Stimulated activated CD4-positive, alpha-beta T cell treated with anti-CD3 and anti-CD28 coated beads, Interleukin-2, amount 100 ng/mL, for 24 hours (primary cell): ENCODE results near the gene PTGR3.

Source experiments
- DNase-seq, 2 donors: peaks; one replicate each; pipeline ENCODE4 v3.0.0-alpha.2; 2020

PTGR3 gene

DNA sequence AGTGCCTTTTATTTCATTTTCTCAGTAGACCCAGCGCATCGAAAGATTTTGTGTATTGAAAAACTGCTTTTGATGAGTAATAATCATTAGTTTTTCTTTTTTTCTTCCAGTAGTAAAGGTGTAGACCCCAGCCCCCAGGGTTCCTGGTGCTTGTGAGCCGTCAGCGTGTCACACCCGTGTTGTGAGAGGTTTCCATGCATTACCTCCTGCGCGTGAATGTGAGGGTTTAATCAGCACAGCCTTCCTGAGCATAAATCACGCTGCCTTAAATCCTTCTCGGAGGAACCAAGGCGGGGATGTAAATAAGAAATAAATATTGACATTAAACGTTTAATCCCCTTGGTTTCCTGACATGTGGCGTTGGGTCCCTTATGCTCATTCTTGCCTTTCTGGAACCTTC, 26.0 kb upstream of the PTGR3 start:
- no peak for DNase-seq

DNA sequence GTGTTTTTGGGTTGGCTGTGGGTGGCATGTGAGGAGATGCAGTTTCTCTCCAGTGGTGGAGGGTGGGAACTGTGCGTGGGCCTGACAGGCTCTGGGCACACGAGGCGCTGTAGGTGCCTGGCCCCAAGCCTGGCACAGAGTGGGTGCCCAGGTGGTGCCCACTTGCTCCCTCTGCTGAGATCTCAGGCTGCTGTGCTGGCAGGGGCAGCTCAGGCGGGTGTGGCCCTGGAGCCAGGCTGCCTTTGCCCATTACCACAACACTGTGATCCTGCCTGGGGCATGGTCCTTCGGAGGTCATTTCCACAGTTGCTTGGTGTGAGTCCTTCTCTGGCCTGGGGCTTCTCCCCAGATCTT, 22.1 kb upstream of the PTGR3 start:
- DNase-seq, result no peak

- DNase-seq, result no peak
Measured at GRCh38 chr18:75230163-75231052, 21.5 kb upstream of the PTGR3 start.

- no peak for DNase-seq
Measured at GRCh38 chr18:75229437-75229836, 20.5 kb upstream of the PTGR3 start.

DNA sequence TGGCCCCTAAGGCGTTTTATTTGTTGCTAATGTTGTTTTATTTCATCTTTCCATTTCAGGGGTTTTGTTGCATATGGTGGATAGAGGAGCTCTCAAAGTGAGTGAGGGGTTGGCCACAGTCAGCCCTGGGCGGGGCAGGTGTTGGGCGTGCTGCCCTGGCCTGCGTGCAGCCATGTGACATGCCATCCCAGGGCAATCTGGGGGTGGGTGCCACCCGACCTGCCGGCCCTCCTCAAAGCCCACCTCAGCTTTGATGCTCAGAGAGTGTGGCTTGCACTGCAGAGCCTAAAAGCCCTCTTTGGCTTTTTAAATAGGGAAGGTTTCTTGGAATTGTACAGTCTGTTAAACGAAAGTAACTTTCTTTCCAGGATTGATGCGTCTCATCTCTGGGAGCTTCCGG, 20.0 kb upstream of the PTGR3 start:
- no peak for DNase-seq

- DNase-seq, result no peak
Measured at GRCh38 chr18:75227535-75228296, 18.8 kb upstream of the PTGR3 start.

- no peak for DNase-seq
Measured at GRCh38 chr18:75226956-75227316, 18.0 kb upstream of the PTGR3 start.

DNA sequence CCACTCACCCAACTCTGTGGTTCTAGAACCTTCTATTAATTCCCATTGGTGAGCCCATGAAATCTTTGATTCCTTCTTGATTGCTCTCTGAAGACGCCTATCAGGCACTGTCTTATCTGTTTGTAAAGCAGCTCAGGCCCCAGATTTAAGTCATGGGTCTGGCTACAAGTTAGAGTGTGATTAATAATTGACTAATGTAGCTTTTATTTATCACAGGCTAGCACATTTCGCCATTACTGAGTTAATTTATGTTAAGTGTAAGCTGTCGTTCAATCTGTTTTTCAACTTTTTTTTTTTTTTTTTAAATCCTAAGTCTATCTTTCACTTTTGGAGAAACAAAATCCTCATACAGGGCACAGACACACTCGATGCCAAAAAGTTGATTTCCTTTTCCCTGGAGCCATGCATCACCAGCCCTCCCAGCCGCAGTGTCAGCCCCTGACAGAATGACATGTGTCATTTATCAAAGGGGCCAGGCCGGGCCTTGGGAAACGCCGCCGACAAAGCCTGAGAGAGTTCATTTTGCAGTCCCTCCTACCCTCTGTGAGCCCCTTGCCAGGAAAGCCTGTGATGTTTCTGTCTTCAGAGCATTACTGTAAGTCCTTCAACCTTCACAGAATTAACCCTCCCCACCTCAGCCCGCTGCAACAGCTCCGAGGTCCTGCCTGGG, 17.5 kb upstream of the PTGR3 start:
- no peak for DNase-seq

- no peak for DNase-seq
Measured at GRCh38 chr18:75223687-75224347, 14.9 kb upstream of the PTGR3 start.

DNA sequence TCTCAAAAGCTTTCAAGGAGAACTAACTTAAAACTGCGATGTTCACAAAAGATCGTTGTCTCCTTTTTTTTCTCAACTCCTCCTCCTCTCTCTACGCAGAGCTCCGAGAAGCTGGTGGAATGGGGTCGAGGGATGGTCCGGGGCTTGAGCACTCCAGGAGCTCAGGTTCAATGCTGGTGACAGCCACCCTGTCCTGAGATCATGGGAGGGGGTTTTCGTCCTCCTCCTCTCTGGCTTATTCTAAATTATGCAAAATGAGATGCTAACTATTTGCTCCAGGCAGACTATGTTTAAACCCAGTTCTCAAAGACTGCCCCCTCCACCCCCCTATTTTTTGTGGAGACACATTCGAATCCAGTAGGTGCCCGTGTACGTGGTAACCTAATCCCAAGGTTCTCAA, 13.5 kb upstream of the PTGR3 start:
- no peak for DNase-seq

DNA sequence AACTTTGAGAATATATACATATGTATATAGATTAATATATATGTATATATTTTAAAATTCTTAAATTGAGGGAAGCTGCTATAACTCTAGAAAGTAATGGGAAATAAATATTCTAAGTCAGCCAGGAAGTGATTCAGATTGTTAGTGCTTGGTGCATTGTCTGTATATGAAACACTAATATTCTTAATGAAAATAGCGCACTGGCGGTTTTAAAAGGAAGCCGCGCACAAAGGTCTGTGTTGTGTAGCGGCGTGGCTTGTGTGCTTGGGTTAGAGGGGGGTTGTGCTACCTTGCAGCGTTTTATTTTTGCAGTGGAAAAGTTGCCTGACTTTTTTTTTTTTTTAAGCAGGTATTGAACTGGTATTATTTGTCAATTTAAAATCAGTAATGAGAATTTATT, 13.0 kb upstream of the PTGR3 start:
- DNase-seq, result no peak

GRCh38 chr18:75221397-75221796, 12.5 kb upstream of the PTGR3 start:
- no peak for DNase-seq

DNA sequence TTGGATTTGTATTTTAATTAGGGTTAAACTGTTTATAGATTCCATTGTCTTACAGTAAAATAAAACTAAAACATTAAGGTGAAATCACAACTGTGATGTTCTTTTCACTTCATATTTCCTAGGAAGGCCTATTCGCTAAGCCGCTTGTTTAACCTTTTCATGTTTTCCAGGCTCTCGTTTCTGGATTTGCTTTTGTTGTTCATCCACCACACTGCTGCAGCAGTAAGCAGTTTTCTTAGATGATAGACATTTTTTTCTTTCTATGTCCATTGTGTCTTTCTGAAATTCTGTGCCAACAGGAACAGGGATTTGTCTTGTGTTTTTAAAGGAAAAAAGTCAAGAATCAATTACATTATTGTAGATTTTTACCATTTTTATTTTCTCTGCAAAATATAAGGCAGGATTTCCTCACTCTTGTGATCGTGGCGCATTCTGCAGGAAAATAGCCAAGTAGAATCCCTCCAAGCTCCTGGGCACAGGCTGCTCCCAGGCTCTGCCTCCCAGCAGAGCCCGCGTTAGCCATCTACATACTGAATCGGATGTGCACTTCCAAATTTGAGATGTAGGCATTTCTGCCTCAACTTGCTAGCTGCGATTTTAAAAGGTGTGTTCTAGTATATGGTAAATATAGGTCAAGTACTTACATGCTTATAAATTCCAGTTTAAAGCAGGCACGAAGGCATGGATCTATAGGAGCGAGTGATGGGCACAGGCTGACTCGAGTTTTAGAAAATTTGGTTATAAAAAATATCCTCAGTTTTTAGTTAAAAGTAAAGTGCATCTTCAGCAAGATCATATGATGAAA, 11.8 kb upstream of the PTGR3 start:
- no peak for DNase-seq

GRCh38 chr18:75219745-75220375, 10.9 kb upstream of the PTGR3 start:
- no peak for DNase-seq

GRCh38 chr18:75218065-75218923, 9.4 kb upstream of the PTGR3 start:
- no peak for DNase-seq

DNA sequence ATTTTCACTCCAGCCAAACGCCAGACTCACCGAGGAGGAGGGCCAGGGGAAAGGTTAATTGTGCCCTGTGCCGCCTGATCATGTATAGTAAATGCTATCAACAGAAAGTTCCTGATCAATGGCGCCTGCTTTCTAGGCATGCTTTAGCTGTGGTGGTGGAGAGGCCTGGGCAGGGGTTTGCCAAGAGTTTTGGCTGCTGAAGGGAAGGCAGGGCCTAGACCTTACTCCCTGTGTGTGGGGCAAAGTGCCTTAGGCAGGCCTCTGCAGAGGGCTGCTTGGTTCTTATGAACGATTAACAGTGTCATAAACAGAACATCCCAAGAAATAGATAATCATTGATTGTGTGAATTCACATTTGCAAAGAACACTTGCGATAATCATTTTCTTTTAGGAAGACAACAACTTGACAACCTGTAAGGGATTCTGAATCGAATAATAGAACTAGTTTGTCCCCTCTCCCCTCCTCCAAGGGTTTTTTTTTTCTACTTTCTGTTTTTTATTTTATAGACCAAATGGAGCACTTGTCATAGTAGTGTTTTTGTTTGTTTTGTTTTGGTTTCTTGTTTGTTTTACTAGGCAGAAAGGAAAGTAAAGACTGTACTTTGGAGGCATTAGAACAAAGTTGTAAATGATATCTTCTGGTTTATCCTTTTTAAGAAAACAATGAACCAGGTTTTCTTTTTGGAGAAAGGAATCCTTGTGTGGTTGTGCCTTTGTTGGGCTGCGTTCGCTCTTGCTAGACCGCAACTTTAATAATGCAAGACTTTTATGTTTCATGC, 8.2 kb upstream of the PTGR3 start:
- DNase-seq, result no peak

DNA sequence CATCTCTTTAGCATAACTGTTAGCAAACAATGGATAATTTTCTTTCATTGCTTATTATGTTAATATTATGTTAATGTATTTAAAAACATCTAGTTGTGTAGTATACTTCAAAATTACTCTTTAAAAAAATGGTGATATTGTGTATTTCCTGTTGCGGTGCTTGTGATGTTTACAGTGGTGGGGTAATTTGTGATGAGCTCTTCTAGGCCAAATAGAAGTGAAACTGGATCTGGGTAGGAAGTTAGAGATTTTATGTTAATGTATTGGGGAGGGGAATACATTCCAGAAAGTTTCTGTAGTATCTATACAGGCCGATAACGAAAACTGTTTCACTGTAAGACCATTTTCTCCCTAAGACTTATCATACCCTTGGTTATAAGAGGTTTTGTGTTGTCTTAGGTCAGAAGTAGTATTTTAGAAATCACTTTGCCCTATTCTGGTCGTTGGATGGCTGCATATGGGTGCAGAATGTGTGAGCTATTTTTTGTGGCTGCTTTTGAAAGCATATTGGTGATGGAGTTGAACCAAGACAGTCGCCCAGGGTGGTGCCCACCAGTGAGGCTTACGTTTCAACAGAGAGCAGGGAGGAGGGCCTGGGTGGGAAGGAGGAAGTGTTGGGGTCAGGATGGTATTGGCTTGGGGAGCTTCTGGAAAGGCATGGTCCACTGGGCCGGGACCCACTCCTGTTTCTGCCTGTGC, 7.4 kb upstream of the PTGR3 start:
- no peak for DNase-seq

- DNase-seq, result no peak
Measured at GRCh38 chr18:75215663-75216062, 6.7 kb upstream of the PTGR3 start.

GRCh38 chr18:75214766-75215510, 6.0 kb upstream of the PTGR3 start:
- DNase-seq, result no peak
